ENCODE data around the gene GAA.

DNA sequence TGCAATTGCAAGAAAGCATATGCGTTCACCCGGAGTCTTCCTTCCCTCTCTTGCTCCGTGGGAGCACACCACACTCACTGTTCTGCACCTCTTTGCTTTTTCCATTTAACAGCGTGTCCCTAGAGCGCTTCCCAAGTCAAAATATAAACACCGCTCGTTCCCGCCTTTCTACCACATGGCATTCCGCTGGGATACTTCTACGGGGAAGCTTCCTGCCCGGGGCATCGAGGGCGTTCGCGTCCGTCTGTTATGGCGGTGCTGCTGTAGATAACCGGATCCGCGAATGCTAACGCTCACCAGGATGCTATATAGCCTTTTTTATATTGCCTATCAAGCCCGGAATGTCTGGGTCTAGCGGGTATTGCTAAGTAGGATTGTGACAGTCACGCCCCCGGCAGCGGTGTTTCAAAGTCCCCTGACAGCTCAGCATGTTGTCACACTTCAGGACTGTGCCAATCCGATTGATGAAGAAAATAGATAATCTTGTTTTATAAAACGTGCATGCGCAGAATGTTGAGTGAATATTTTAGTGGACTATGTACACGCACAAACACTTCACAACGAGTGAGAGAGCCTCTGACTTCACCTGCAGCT lies 33.9 kb upstream of the GAA start:
- TF ChIP-seq POLR2AphosphoS5 (IDR thresholded peaks at IDR 0.05; ENCODE audit: low read depth, low read length): no peak
- TF ChIP-seq, protein P1, sequence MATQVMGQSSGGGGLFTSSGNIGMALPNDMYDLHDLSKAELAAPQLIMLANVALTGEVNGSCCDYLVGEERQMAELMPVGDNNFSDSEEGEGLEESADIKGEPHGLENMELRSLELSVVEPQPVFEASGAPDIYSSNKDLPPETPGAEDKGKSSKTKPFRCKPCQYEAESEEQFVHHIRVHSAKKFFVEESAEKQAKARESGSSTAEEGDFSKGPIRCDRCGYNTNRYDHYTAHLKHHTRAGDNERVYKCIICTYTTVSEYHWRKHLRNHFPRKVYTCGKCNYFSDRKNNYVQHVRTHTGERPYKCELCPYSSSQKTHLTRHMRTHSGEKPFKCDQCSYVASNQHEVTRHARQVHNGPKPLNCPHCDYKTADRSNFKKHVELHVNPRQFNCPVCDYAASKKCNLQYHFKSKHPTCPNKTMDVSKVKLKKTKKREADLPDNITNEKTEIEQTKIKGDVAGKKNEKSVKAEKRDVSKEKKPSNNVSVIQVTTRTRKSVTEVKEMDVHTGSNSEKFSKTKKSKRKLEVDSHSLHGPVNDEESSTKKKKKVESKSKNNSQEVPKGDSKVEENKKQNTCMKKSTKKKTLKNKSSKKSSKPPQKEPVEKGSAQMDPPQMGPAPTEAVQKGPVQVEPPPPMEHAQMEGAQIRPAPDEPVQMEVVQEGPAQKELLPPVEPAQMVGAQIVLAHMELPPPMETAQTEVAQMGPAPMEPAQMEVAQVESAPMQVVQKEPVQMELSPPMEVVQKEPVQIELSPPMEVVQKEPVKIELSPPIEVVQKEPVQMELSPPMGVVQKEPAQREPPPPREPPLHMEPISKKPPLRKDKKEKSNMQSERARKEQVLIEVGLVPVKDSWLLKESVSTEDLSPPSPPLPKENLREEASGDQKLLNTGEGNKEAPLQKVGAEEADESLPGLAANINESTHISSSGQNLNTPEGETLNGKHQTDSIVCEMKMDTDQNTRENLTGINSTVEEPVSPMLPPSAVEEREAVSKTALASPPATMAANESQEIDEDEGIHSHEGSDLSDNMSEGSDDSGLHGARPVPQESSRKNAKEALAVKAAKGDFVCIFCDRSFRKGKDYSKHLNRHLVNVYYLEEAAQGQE (IDR thresholded peaks at IDR 0.05; ENCODE audit: insufficient read depth in 1 of 2, low read depth in 2 of 2, low read length in 2 of 2): no peak
